Bronchial epithelial cell (primary cell): ENCODE measurements around the gene MFSD11. TPM values are rescaled to one million over a fixed set of nuclear protein-coding genes. Genes with fewer than 3 reads are reported as not detected.
"Not testable (repeated sequence)": the region's sequence is repeated elsewhere in the genome, so short reads cannot be mapped to it uniquely, and the experiment has no call there.

Experiments used
- DNase-seq: peaks from one replicate; pipeline ENCODE4 v3.0.0-alpha.2; 2010; ENCODE audit warnings: low read depth
- FAIRE-seq: peaks from 2 replicates; lab custom pipeline; 2011; peaks lifted over from hg19 to GRCh38; lab: Jason Lieb, UNC
- H3K27me3 ChIP-seq: 2 replicates; pipeline ENCODE4 v1.5.1; 2011; ENCODE audit warnings: low read length; ENCODE audit not compliant: control insufficient read depth, insufficient read depth
- H3K36me3 ChIP-seq: 2 replicates; pipeline ENCODE4 v1.5.1; 2011; ENCODE audit warnings: low read length; ENCODE audit not compliant: control insufficient read depth, insufficient read depth
- H3K4me3 ChIP-seq: 2 replicates; pipeline ENCODE4 v1.5.1; 2011; ENCODE audit warnings: mild to moderate bottlenecking, low read depth, low read length, control low read depth
- CTCF ChIP-seq: IDR thresholded peaks from 2 replicates; pipeline ENCODE4 v1.5.1; 2011; ENCODE audit warnings: mild to moderate bottlenecking, moderate library complexity, low read length, control low read depth, inconsistent platforms; ENCODE audit not compliant: insufficient read depth, severe bottlenecking
- total RNA-seq: library from RNA; depleted of rRNA; stranded (reverse); fragments of >200 nt; gene quantifications from 2 replicates; pipeline ENCODE4 v1.2.1, GENCODE V29; 2014

Gene MFSD11
- total RNA-seq, 1 donor from 2014 or later, result 17.1 TPM

GRCh38 chr17:76744747-76745146, 6.8 kb downstream of the MFSD11 start:
- no peak for FAIRE-seq
- H3K4me3 ChIP-seq, result no peak overlapping the region
- DNase-seq, result no peak
- H3K36me3 ChIP-seq, result peaks cover 6% of the 10 kb centered on the region
- no peak for TF ChIP-seq CTCF
- H3K27me3 ChIP-seq, result no peaks in the 10 kb centered on the region

DNA sequence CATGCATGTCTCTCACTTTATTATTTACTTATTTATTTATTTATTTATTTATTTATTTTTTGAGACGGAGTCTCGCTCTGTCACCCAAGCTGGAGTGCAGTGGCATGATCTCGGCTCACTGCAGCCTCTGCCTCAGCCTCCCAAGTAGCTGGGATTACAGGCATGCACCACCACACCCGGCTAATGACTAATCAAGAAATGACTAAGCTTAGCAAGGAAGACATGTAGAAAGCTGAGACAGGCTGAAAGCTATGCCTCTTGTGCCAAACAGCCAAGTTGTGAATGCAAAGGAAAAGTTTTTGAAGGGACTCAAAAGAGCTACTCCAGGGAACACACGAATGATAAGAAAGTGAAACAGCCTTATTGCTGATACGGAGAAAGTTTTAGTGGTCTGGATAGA, 7.9 kb downstream of the MFSD11 start:
- H3K4me3 ChIP-seq, H3K27me3 ChIP-seq, FAIRE-seq, H3K36me3 ChIP-seq: not testable (repeated sequence)
- peak; percentile 67 for DNase-seq

DNA sequence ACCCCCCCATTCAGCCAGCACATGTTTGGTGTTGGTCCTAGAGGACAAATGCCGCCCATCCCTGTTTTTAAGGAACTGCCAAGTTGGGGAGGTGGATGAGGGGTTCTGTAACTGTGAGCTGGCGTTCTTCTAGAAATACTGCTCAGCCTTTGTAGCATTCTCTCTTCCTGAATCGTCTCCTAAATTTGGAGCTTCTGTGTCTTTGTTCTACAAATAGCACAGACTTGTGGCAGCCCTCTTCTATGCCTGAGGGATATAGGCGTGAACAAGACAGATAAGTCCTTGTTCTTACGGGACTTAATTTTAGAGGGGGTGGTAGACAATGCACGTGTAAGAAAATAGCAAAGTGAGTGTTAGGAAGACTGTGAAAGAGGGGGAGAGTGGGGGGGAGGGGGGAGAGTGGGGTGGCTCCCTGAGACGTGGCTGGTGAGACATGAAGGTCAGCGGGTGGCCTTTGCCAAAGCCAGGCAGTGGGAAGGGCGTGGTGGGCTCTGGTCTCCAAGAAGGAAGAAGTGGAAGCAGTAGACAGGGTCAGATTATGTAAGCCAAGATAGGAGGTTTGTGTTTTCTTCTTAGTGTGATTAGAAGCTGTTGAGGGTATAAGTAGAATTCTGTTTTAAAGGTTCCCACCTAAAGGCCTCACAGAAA, 9.9 kb downstream of the MFSD11 start:
- peaks cover 6% of the 10 kb centered on the region for H3K36me3 ChIP-seq
- no peak for FAIRE-seq

GRCh38 chr17:76748657-76749056, 10.7 kb downstream of the MFSD11 start:
- FAIRE-seq, result no peak

More for the DNA sequence above, 9.9 kb downstream of the MFSD11 start:
- H3K27me3 ChIP-seq, result no peaks in the 10 kb centered on the region
- no peak for DNase-seq
- no peak for TF ChIP-seq CTCF
- no peak overlapping the region for H3K4me3 ChIP-seq

GRCh38 chr17:76751416-76751993, 13.6 kb downstream of the MFSD11 start:
- Histone ChIP-seq H3K4me3 (no peak overlapping the region), H3K36me3 (no peaks in the 10 kb centered on the region), H3K27me3 (no peaks in the 10 kb centered on the region)
- TF ChIP-seq CTCF, result no peak
- DNase-seq (no peak), FAIRE-seq (no peak)

More at GRCh38 chr17:76748657-76749056, 10.7 kb downstream of the MFSD11 start:
- H3K36me3 ChIP-seq, result peaks cover 6% of the 10 kb centered on the region
- TF ChIP-seq CTCF, result no peak
- H3K4me3 ChIP-seq, result no peak overlapping the region
- H3K27me3 ChIP-seq, result no peaks in the 10 kb centered on the region
- no peak for DNase-seq

GRCh38 chr17:76752006-76752405, 14.1 kb downstream of the MFSD11 start:
- Histone ChIP-seq H3K27me3 (no peaks in the 10 kb centered on the region), H3K36me3 (no peaks in the 10 kb centered on the region), H3K4me3 (no peak overlapping the region)
- FAIRE-seq, result no peak
- no peak for TF ChIP-seq CTCF
- no peak for DNase-seq
